Ovary (tissue), 9 donors: ENCODE results near the gene SEMA3C. TPM values are rescaled to one million over a fixed set of nuclear protein-coding genes. Genes with fewer than 3 reads are reported as not detected.
A peak's percentile ranks its signal among the peaks of the same experiment; 100 is the strongest.

Experiments
- DNase-seq, 5 donors: peaks; one replicate each; pipeline ENCODE4 v3.0.0-alpha.2; 2019 to 2020
- H3K27ac ChIP-seq, 2 donors: fragments of 200-600 bp; one replicate each; pipeline versions ENCODE4 v1.5.1 to v1.8.0; 2019 to 2022
- H3K27me3 ChIP-seq: fragments of 200-600 bp; one replicate; pipeline ENCODE4 v1.8.0; 2022
- H3K36me3 ChIP-seq: fragments of 200-600 bp; sonication (generic); one replicate; pipeline ENCODE4 v1.5.1; 2019
- H3K4me1 ChIP-seq: one replicate; pipeline ENCODE4 v1.8.1; 2013; ENCODE audit warnings: mild to moderate bottlenecking, moderate library complexity; ENCODE audit not compliant: insufficient read depth
- H3K4me3 ChIP-seq: fragments of 200-600 bp; sonication (generic); one replicate; pipeline ENCODE4 v1.5.1; 2017
- H3K9me3 ChIP-seq, 2 donors: fragments of 200-600 bp in 1 of 2; sonication (generic) in 1 of 2; one replicate each; pipeline versions ENCODE4 v1.5.1 to v1.8.1; 2013 to 2019; ENCODE audit warnings: mild to moderate bottlenecking in 1 of 2, moderate library complexity in 1 of 2
- EP300 ChIP-seq: sonication (generic); formaldehyde crosslinking; IDR thresholded peaks from one replicate; pipeline ENCODE4 v1.6.1; 2017; ENCODE audit warnings: antibody characterized with exemption
- POLR2A ChIP-seq: fragments of 450-650 bp; IDR thresholded peaks from one replicate; pipeline ENCODE4 v1.6.1; 2017; ENCODE audit warnings: antibody characterized with exemption, mild to moderate bottlenecking, moderate library complexity
- WGBS, 3 donors: extraction: QIAGEN DNeasy Blood & Tissue Kit in 1 of 3; methylation state at CpG; one replicate each; pipeline versions ENCODE4 v1.1.5 to v1.1.7; 2013 to 2017; 5-methylcytosine and 5-hydroxymethylcytosine counted together
- intact Hi-C, 4 donors: fragments of 100-400 bp; cut with DNase I; formaldehyde crosslinking; loops; one replicate each; pipeline versions ENCODE4 v1.11.0 to v1.15.1; 2022 to 2023
- polyA plus RNA-seq, 2 donors: library from polyadenylated mRNA; stranded (reverse); fragments of 200-250 nt in 1 of 2; fragments of 350-450 nt in 1 of 2; fragmentation: Illumina TruSeq in 1 of 2; extraction: RNeasy Lipid Tissue Mini Kit (QIAGEN cat#74804) in 1 of 2; gene quantifications; one replicate each; pipeline ENCODE4 v1.2.3, GENCODE V29; 2013 to 2014
- total RNA-seq, 7 donors: library from RNA; depleted of rRNA in 2 of 7; stranded (reverse); fragments of >200 nt in 2 of 7; fragmentation: NEBNext Ultra II Directional in 3 of 7; extraction: Animal tissue kit (Norgen Biotek cat#: 25700) in 3 of 7; gene quantifications; one replicate each; pipeline versions ENCODE4 v1.1.0 to v1.2.4, GENCODE V29; 2016 to 2023
- TF ChIP-seq, protein P1 (sequence below), 3 donors: fragments of 450-650 bp in 2 of 3; fragments of 200-600 bp in 1 of 3; IDR thresholded peaks; one replicate each; pipeline versions ENCODE4 v1.5.1 to v1.8.0; 2016 to 2022; ENCODE audit warnings: antibody characterized with exemption in 3 of 3, mild to moderate bottlenecking in 1 of 3
- donor health status: DM: no; HTN: no; CAD: no; lungs with moderate emphysema.
- donor health status: DM: no; HTN: no; CAD: no.
- donor health status: Bipolar disorder and iron deficiency.
- donor health status: DM: yes; HTN: yes; CAD: no.
- donor health status: DM: no; HTN: no; CAD: no.
- donor health status: DM: yes; HTN: yes; CAD: no.

The SEMA3C gene
- total and polyA plus RNA-seq, 9 donors = 20.1 to 91.9 (median 53.5) TPM

DNA sequence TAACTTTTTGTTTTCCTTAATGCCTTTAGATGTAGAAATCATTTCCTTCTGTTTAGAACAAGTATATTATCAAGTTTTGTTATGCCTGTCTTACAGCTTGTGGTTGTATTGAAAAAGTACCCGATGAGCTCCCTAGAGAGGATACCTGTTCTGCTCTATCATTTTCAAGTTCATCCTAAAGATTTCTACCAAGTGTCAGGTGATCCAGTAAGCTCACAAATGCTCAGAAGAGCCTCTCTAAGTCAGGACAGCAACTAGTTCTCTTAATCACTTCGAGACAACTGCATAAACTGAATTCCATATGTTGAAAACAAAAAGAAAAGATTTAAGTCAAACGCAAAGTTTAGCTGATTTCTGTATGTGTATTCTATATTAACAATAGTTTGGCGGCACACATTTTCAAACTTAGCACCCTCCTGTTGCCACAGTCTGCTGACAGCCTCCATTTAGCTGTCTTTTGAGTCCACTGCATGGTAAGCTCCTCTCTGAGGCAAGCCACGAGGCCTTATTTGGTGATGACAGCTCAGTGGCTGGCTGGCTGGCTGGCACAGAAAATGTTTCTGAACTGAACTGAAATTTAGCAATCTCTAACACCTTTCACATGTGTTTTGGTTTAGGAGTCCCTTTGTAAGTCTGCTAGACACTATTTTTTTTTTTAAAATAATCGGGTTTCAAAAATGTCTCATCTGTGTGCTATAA, 59.4 kb downstream of the SEMA3C start:
- intact Hi-C loops = no loop called here
- Histone ChIP-seq H3K4me1 (peaks cover 2% of the 10 kb centered on the region), H3K36me3 (no peaks in the 10 kb centered on the region), H3K27me3 (no peaks in the 10 kb centered on the region), H3K9me3 (no peaks in the 10 kb centered on the region), H3K27ac (no peak overlapping the region), H3K4me3 (no peak overlapping the region)
- TF ChIP-seq, protein P1, sequence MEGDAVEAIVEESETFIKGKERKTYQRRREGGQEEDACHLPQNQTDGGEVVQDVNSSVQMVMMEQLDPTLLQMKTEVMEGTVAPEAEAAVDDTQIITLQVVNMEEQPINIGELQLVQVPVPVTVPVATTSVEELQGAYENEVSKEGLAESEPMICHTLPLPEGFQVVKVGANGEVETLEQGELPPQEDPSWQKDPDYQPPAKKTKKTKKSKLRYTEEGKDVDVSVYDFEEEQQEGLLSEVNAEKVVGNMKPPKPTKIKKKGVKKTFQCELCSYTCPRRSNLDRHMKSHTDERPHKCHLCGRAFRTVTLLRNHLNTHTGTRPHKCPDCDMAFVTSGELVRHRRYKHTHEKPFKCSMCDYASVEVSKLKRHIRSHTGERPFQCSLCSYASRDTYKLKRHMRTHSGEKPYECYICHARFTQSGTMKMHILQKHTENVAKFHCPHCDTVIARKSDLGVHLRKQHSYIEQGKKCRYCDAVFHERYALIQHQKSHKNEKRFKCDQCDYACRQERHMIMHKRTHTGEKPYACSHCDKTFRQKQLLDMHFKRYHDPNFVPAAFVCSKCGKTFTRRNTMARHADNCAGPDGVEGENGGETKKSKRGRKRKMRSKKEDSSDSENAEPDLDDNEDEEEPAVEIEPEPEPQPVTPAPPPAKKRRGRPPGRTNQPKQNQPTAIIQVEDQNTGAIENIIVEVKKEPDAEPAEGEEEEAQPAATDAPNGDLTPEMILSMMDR (IDR thresholded peaks at IDR 0.05) = no peak
- TF ChIP-seq EP300 (no peak), POLR2A (no peak)
- DNase-seq = peak; percentile 26 to 67 (median 43)
- 68 to 75% (median 75%) methylated on average over 6 of the region's 6 CpGs for WGBS, 3 donors

DNA sequence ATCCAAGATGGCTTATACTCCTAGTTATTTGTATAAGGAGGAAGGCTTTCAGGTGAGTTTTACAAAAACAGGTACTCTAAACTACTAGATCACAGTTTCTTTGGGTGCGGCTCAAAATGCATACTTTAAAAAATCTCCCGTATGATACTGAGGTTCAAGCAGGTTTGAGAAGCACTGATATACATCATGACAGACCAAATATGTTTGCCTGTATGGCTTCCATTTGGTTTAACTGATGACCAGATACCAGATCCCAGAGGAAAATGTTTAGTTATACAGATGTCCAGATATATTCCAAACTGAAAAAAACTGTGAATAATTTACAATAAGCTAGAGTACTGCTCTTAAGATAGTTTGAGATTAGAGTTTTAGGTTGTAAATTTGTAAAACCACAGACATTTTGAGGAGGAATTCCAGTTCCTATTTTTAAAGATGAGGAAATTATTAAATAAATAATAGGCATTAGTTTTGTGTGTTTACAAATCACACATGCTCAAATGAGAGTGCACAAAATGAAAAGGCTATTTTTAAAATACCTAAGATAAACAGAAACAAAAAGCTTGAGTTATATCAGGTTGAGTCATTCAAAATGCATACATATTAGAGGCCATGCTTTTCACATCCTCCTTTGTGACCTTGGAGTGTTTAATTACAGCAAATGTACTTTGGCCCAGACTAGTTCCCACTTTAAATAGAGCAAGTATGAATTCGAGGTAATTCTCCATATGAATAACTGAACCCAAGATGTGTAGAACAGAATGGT, 60.5 kb downstream of the SEMA3C start:
- H3K36me3 ChIP-seq = no peaks in the 10 kb centered on the region
- H3K27ac ChIP-seq = peak overlapping the region in 1 of 2 donors; percentile 36
- H3K4me1 ChIP-seq = peaks cover 2% of the 10 kb centered on the region
- H3K27me3 ChIP-seq = no peaks in the 10 kb centered on the region
- no peak overlapping the region for H3K4me3 ChIP-seq
- intact Hi-C loops = no loop called here
- no peak for DNase-seq
- TF ChIP-seq POLR2A (no peak), EP300 (no peak)
- TF ChIP-seq, protein P1 (IDR thresholded peaks at IDR 0.05) = no peak
- H3K9me3 ChIP-seq = no peaks in the 10 kb centered on the region
- 55 to 61% (median 57%) methylated on average over 3 of the region's 3 CpGs for WGBS, 3 donors

DNA sequence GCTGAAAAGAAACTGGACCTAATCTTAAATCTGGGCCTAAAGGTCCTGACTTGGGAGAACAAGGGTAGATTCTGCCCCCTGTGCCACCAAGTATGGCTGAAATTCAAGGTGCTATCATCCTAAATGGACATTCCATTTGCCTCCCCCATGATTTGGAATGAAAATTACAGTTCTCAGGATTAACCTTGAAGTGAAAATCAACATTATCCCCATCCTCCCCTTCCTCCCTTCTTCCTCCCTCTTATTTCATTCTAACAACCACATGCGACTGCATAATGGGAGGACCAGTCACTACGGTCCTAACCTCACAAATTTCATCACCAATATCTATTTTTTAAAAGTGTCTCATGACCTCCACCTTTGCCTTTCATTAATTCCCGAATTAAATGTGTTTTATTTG, 62.1 kb downstream of the SEMA3C start:
- Histone ChIP-seq H3K27ac (peak overlapping the region in 1 of 2 donors; percentile 37), H3K4me1 (peaks cover 2% of the 10 kb centered on the region), H3K9me3 (no peaks in the 10 kb centered on the region), H3K27me3 (no peaks in the 10 kb centered on the region), H3K36me3 (no peaks in the 10 kb centered on the region), H3K4me3 (no peak overlapping the region)
- TF ChIP-seq, protein P1 (IDR thresholded peaks at IDR 0.05) = no peak
- TF ChIP-seq EP300 (no peak), POLR2A (no peak)
- intact Hi-C loops = no loop called here
- no peak for DNase-seq
- 14 to 32% (median 18%) methylated on average over 3 of the region's 3 CpGs for WGBS, 3 donors

DNA sequence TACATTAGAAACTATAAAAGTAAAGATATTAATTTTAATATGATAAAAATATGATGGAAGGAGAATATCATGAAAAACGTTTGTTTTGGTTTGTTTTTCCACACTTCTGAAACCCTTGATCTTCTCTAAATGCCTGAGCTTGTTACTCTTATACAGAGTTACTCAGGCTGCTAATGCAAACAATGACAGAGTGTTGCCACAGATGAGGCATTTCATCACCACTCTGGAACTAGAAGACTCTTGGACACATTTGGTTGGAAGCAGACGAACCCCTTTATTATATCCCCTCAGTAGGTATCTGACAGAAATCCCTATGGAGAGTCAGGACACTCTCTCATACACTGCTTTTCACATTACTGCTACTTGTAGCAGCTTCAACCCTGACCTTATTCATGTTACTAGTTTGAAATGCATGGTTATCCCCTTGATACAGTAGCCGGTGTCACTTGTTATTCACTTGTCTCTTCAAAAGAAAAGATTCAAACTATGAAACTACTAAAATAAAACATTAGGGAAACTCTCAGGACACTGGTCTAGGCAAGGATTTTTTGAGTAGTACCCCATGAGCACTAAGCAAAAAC, 66.9 kb downstream of the SEMA3C start:
- no peak for DNase-seq
- 75 to 77% (median 77%) methylated on average over 3 of the region's 3 CpGs for WGBS, 3 donors
- H3K4me1 ChIP-seq = peaks cover 2% of the 10 kb centered on the region
- no peak overlapping the region for H3K27ac ChIP-seq
- intact Hi-C loops = no loop called here
- H3K27me3 ChIP-seq = no peaks in the 10 kb centered on the region
- H3K9me3 ChIP-seq = no peaks in the 10 kb centered on the region
- H3K4me3 ChIP-seq = no peak overlapping the region
- TF ChIP-seq EP300 = no peak
- TF ChIP-seq POLR2A = no peak
- TF ChIP-seq, protein P1 (IDR thresholded peaks at IDR 0.05) = no peak
- no peaks in the 10 kb centered on the region for H3K36me3 ChIP-seq
